HEK293 (cell line): Measurements from ENCODE around the gene FSIP1.

ENCODE experiments used
- CTCF ChIA-PET: fragments of 350-600 bp; formaldehyde crosslinking; extraction: SDS; loops from one replicate; lab custom pipeline; 2021; ENCODE audit warnings: antibody characterized with exemption; lab: Yijun Ruan, JAX
- POLR2A ChIA-PET: fragments of 300-600 bp; formaldehyde crosslinking; extraction: SDS; loops from one replicate; lab custom pipeline; 2020; ENCODE audit warnings: antibody characterized with exemption, inconsistent platforms; lab: Yijun Ruan, JAX
- H3K27ac ChIP-seq: fragments of 200-500 bp; sonication (Bioruptor generic); 2 replicates; pipeline ENCODE4 v1.5.1; 2014; ENCODE audit warnings: low read depth, low read length, control low read depth, inconsistent platforms; ENCODE audit errors: extremely low read depth
- H3K36me3 ChIP-seq, 2 experiments: fragments of 200-500 bp in 1 of 2; sonication (Bioruptor generic) in 1 of 2; 1 replicate in 1 of 2; 2 replicates in 1 of 2; pipeline ENCODE4 v1.5.1; 2014 to 2017; ENCODE audit warnings: inconsistent platforms in 2 of 2, low read length in 2 of 2; ENCODE audit not compliant: control insufficient read depth in 2 of 2, insufficient read depth in 1 of 2
- H3K4me1 ChIP-seq: fragments of 200-500 bp; sonication (Bioruptor generic); 2 replicates; pipeline ENCODE4 v1.5.1; 2014; ENCODE audit warnings: mild to moderate bottlenecking, low read length, inconsistent platforms; ENCODE audit not compliant: control insufficient read depth, insufficient read depth
- H3K4me3 ChIP-seq: 2 replicates; pipeline ENCODE4 v1.5.1; 2011; ENCODE audit warnings: low read depth, mild to moderate bottlenecking, control low read depth, low read length, moderate library complexity
- H3K9me3 ChIP-seq: fragments of 200-500 bp; sonication (Bioruptor generic); 2 replicates; pipeline ENCODE4 v1.5.1; 2014; ENCODE audit warnings: low read depth, low read length, inconsistent platforms; ENCODE audit not compliant: control insufficient read depth, insufficient read depth
- OSR2 ChIP-seq: fragments of 450-650 bp; formaldehyde crosslinking; IDR thresholded peaks from 2 replicates; pipeline ENCODE4 v1.5.1; 2016; ENCODE audit warnings: missing biosample characterization, missing genetic modification characterization
- PATZ1 ChIP-seq: fragments of 450-650 bp; formaldehyde crosslinking; IDR thresholded peaks from 2 replicates; pipeline ENCODE4 v1.5.1; 2016; ENCODE audit warnings: missing biosample characterization, missing genetic modification characterization
- PRDM1 ChIP-seq: fragments of 450-650 bp; formaldehyde crosslinking; IDR thresholded peaks from 2 replicates; pipeline ENCODE4; 2016; ENCODE audit warnings: missing biosample characterization, missing genetic modification characterization
- REPIN1 ChIP-seq: fragments of 450-650 bp; formaldehyde crosslinking; IDR thresholded peaks from 2 replicates; pipeline ENCODE4 v1.5.1; 2017; ENCODE audit warnings: missing biosample characterization, missing genetic modification characterization, low read depth
- SCRT1 ChIP-seq: fragments of 450-650 bp; formaldehyde crosslinking; IDR thresholded peaks from 2 replicates; pipeline ENCODE4 v1.5.1; 2016; ENCODE audit warnings: missing biosample characterization, missing genetic modification characterization, borderline replicate concordance
- TSHZ1 ChIP-seq: fragments of 450-650 bp; formaldehyde crosslinking; IDR thresholded peaks from 2 replicates; pipeline ENCODE4 v1.5.1; 2016; ENCODE audit warnings: missing biosample characterization, missing genetic modification characterization, borderline replicate concordance
- ZBTB8A ChIP-seq: fragments of 450-650 bp; formaldehyde crosslinking; IDR thresholded peaks from 2 replicates; pipeline ENCODE4 v1.5.1; 2016; ENCODE audit warnings: missing biosample characterization, missing genetic modification characterization
- ZFHX2 ChIP-seq: fragments of 450-650 bp; formaldehyde crosslinking; conservative IDR thresholded peaks from 2 replicates; pipeline ENCODE4 v1.5.1; 2016; ENCODE audit warnings: missing biosample characterization, missing genetic modification characterization
- ZFP69B ChIP-seq: fragments of 450-650 bp; formaldehyde crosslinking; IDR thresholded peaks from 2 replicates; pipeline ENCODE4 v1.5.1; 2016; ENCODE audit warnings: missing biosample characterization, missing genetic modification characterization
- ZIC2 ChIP-seq: fragments of 450-650 bp; formaldehyde crosslinking; IDR thresholded peaks from 2 replicates; pipeline ENCODE4 v1.5.1; 2016; ENCODE audit warnings: missing biosample characterization, missing genetic modification characterization
- ZNF133 ChIP-seq: fragments of 450-650 bp; formaldehyde crosslinking; IDR thresholded peaks from 2 replicates; pipeline ENCODE4 v1.5.1; 2016; ENCODE audit warnings: missing biosample characterization, missing genetic modification characterization
- ZNF416 ChIP-seq: fragments of 450-650 bp; formaldehyde crosslinking; IDR thresholded peaks from 2 replicates; pipeline ENCODE4 v1.5.1; 2016; ENCODE audit warnings: missing biosample characterization, missing genetic modification characterization
- ZNF510 ChIP-seq: fragments of 450-650 bp; formaldehyde crosslinking; IDR thresholded peaks from 2 replicates; pipeline ENCODE4 v1.5.1; 2018; ENCODE audit warnings: mild to moderate bottlenecking, missing genetic modification characterization, missing biosample characterization; ENCODE audit not compliant: insufficient replicate concordance
- ZNF544 ChIP-seq: fragments of 450-650 bp; formaldehyde crosslinking; IDR thresholded peaks from 2 replicates; pipeline ENCODE4 v1.5.0; 2017; ENCODE audit warnings: missing biosample characterization, missing genetic modification characterization
- ZNF571 ChIP-seq: fragments of 450-650 bp; formaldehyde crosslinking; IDR thresholded peaks from 2 replicates; pipeline ENCODE4 v1.5.0; 2017; ENCODE audit warnings: missing biosample characterization, missing genetic modification characterization
- ZNF610 ChIP-seq: fragments of 450-650 bp; formaldehyde crosslinking; IDR thresholded peaks from 2 replicates; pipeline ENCODE4 v1.5.1; 2016; ENCODE audit warnings: missing biosample characterization, missing genetic modification characterization, borderline replicate concordance
- ZNF624 ChIP-seq: fragments of 450-650 bp; formaldehyde crosslinking; IDR thresholded peaks from 2 replicates; pipeline ENCODE4 v1.5.1; 2017; ENCODE audit warnings: missing biosample characterization, missing genetic modification characterization
- ZNF692 ChIP-seq: fragments of 450-650 bp; formaldehyde crosslinking; IDR thresholded peaks from 2 replicates; pipeline ENCODE4 v1.5.1; 2016; ENCODE audit warnings: missing biosample characterization, missing genetic modification characterization
- ZNF701 ChIP-seq: fragments of 450-650 bp; formaldehyde crosslinking; IDR thresholded peaks from 2 replicates; pipeline ENCODE4 v1.5.1; 2016; ENCODE audit warnings: missing biosample characterization, missing genetic modification characterization
- ZNF837 ChIP-seq: fragments of 450-650 bp; formaldehyde crosslinking; IDR thresholded peaks from 2 replicates; pipeline ENCODE4 v1.5.1; 2016; ENCODE audit warnings: missing biosample characterization, missing genetic modification characterization
- ZSCAN16 ChIP-seq: fragments of 450-650 bp; formaldehyde crosslinking; IDR thresholded peaks from 2 replicates; pipeline ENCODE4 v1.5.1; 2016; ENCODE audit warnings: missing biosample characterization, missing genetic modification characterization
- ZSCAN23 ChIP-seq: fragments of 450-650 bp; formaldehyde crosslinking; IDR thresholded peaks from 2 replicates; pipeline ENCODE4 v1.5.1; 2016; ENCODE audit warnings: missing biosample characterization, missing genetic modification characterization
- ZXDB ChIP-seq: fragments of 450-650 bp; formaldehyde crosslinking; IDR thresholded peaks from 2 replicates; pipeline ENCODE4 v1.5.1; 2016; ENCODE audit warnings: missing biosample characterization, missing genetic modification characterization
- TF ChIP-seq, protein P1 (sequence below): fragments of 450-650 bp; formaldehyde crosslinking; IDR thresholded peaks from 2 replicates; pipeline ENCODE4 v1.5.1; 2016; ENCODE audit warnings: missing biosample characterization, missing genetic modification characterization

FSIP1 gene

DNA sequence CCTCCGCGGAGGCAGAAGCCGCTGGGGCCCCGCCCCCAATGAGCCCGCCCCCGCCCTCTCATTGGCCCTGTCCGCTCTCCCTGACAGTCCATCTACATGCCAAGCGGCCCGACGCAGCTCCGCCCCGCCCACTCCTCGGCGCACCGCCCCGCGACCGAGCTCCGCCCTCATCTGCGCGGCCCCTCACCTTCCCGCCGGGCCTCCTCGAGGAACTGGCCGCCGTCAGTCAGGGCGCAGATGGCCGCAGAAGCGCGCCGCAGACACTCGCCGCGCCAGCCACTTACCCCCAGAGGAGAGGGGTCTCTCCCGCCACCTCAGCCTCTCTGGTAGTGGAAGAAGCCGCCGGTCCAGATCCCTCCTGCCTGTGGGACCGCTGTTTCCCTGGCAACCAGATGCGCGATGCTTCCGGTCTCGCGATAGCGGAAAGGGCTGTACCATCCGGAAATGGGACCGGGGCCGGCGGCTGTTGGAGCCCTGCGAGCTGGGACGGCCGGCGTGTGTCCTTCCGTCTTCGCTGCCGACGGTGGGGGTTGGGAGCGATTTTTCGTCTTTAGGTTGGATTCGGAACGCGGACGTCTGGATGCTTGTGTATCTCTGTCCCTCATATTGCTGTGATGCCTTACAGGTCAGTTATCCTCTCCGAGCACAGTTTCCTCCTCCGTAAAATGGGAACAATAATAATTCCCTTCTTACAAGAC is at the start of gene FSIP1 (continued):
- TF ChIP-seq, protein P1, sequence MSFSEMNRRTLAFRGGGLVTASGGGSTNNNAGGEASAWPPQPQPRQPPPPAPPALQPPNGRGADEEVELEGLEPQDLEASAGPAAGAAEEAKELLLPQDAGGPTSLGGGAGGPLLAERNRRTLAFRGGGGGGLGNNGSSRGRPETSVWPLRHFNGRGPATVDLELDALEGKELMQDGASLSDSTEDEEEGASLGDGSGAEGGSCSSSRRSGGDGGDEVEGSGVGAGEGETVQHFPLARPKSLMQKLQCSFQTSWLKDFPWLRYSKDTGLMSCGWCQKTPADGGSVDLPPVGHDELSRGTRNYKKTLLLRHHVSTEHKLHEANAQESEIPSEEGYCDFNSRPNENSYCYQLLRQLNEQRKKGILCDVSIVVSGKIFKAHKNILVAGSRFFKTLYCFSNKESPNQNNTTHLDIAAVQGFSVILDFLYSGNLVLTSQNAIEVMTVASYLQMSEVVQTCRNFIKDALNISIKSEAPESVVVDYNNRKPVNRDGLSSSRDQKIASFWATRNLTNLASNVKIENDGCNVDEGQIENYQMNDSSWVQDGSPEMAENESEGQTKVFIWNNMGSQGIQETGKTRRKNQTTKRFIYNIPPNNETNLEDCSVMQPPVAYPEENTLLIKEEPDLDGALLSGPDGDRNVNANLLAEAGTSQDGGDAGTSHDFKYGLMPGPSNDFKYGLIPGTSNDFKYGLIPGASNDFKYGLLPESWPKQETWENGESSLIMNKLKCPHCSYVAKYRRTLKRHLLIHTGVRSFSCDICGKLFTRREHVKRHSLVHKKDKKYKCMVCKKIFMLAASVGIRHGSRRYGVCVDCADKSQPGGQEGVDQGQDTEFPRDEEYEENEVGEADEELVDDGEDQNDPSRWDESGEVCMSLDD (tag by site-specific recombination): no peak
- TF ChIP-seq ZNF692 (tag by site-specific recombination) (peak; percentile 52), ZNF610 (tag by site-specific recombination) (peak; percentile 59; the same call in 1 of the 2 replicates), ZNF133 (no peak), PRDM1 (tag by site-specific recombination) (no peak)

GRCh38 chr15:39830166-39830565 is 47.5 kb upstream of the FSIP1 start:
- ChIA-PET POLR2A (no interaction called here), CTCF (interaction anchor here (0.6 to 1.3 kb wide), 2 partner anchors 444 to 508 kb away, joined by 3 read pairs; no protein-coding TSS in a partner anchor)
- no peak overlapping the region for H3K27ac ChIP-seq
- 0 out of 2 replicates have a peak, but pooled peaks cover 3% of the 10 kb centered on the region for H3K4me1 ChIP-seq
- TF ChIP-seq ZNF624 (tag by site-specific recombination): no peak
- no peak for TF ChIP-seq REPIN1
- TF ChIP-seq ZIC2 (tag by site-specific recombination): no peak
- no peak for TF ChIP-seq ZFHX2
- no peak for TF ChIP-seq ZNF571 (tag by site-specific recombination)
- no peak for TF ChIP-seq ZBTB8A (tag by site-specific recombination)
- no peak for TF ChIP-seq SCRT1
- no peak for TF ChIP-seq ZNF701
- TF ChIP-seq ZFP69B (tag by site-specific recombination): no peak
- TF ChIP-seq ZXDB (tag by site-specific recombination): no peak
- no peak for TF ChIP-seq ZSCAN23 (tag by site-specific recombination)
- no peaks in the 10 kb centered on the region for H3K36me3 ChIP-seq
- H3K9me3 ChIP-seq: no peaks in the 10 kb centered on the region
- no peak overlapping the region for H3K4me3 ChIP-seq

DNA sequence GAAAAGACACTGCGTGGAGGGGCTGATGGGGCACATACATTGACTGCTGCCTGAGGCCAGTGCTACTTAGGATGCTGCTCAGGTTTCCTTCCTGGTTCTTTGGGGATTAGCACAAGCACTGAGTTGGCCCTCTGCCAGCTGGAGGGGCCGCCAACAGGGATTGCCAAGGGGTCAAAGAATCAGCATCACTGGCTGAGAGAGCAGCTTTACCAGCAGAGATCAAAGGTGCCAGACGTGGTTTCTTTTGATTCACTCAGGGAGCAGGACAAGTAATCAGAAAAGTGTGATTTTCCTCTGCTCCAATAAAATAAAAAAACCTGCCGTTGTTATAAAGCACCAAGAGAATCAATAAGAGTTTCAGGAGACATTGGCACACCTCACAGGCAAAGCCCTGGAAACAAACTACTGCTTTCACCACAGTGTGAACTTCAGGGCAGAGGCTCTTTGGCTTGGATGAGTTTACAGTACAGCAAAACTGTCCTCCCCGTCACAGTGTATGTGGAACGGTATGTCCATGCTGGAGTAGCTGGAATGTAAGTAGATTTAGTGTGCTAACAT is 45.8 kb upstream of the FSIP1 start:
- Histone ChIP-seq H3K9me3 (no peaks in the 10 kb centered on the region), H3K4me3 (no peak overlapping the region), H3K4me1 (0 out of 2 replicates have a peak, but pooled peaks cover 3% of the 10 kb centered on the region), H3K27ac (no peak overlapping the region), H3K36me3 (no peaks in the 10 kb centered on the region)
- POLR2A ChIA-PET: no interaction called here
- CTCF ChIA-PET: no interaction called here
- no peak for TF ChIP-seq ZSCAN16 (tag by site-specific recombination)
- TF ChIP-seq ZNF837: no peak
- TF ChIP-seq ZNF416 (tag by site-specific recombination): no peak
- TF ChIP-seq ZNF624 (tag by site-specific recombination): no peak
- peak; percentile 78 for TF ChIP-seq ZXDB (tag by site-specific recombination)
- TF ChIP-seq ZNF544 (tag by site-specific recombination): 0 out of 2 replicates have a peak, but pooled peaks have one; percentile 57
- no peak for TF ChIP-seq ZNF510 (tag by site-specific recombination)
- TF ChIP-seq PATZ1 (tag by site-specific recombination): no peak
- TF ChIP-seq OSR2 (tag by site-specific recombination): peak; percentile 79
- TF ChIP-seq TSHZ1 (tag by site-specific recombination): no peak
